Small intestine (tissue), 7 donors: ENCODE measurements around the gene ADORA2A. TPM values are rescaled to one million over a fixed set of nuclear protein-coding genes. Genes with fewer than 3 reads are reported as not detected.

Experiments used
- DNase-seq, 2 donors: peaks; one replicate each; pipeline versions ENCODE4 v3.0.0 to v3.0.0-alpha.2; 2013
- FAIRE-seq: peaks from 2 replicates; lab custom pipeline; 2012; peaks lifted over from hg19 to GRCh38; lab: Jason Lieb, UNC
- H3K27ac ChIP-seq, 3 donors: one replicate each; pipeline ENCODE4 v1.5.1; 2013; ENCODE audit warnings: low read length in 2 of 3, mild to moderate bottlenecking in 2 of 3, control low read depth in 1 of 3, inconsistent platforms in 1 of 3, low read depth in 1 of 3, moderate library complexity in 1 of 3
- H3K27me3 ChIP-seq, 3 donors: one replicate each; pipeline ENCODE4 v1.6.1; 2013; ENCODE audit warnings: low read length in 3 of 3, inconsistent platforms in 1 of 3; ENCODE audit not compliant: control insufficient read depth in 3 of 3, insufficient read depth in 3 of 3
- H3K36me3 ChIP-seq, 3 donors: one replicate each; pipeline ENCODE4 v1.6.1; 2013; ENCODE audit warnings: low read length in 3 of 3, inconsistent platforms in 1 of 3, low read depth in 1 of 3, mild to moderate bottlenecking in 1 of 3, moderate library complexity in 1 of 3; ENCODE audit not compliant: control insufficient read depth in 3 of 3, insufficient read depth in 2 of 3
- H3K4me1 ChIP-seq, 3 donors: one replicate each; pipeline ENCODE4 v1.6.1; 2013; ENCODE audit warnings: low read length in 2 of 3, inconsistent platforms in 1 of 3, low read depth in 1 of 3, mild to moderate bottlenecking in 1 of 3, moderate library complexity in 1 of 3; ENCODE audit not compliant: control insufficient read depth in 3 of 3, insufficient read depth in 2 of 3
- H3K4me3 ChIP-seq, 3 donors: one replicate each; pipeline ENCODE4 v1.5.1; 2013; ENCODE audit warnings: low read length in 3 of 3, control low read depth in 1 of 3, inconsistent platforms in 1 of 3, low read depth in 1 of 3, mild to moderate bottlenecking in 1 of 3, moderate library complexity in 1 of 3
- H3K9me3 ChIP-seq, 2 donors: one replicate each; pipeline ENCODE4 v1.6.1; 2013; ENCODE audit warnings: low read depth in 1 of 2, low read length in 1 of 2; ENCODE audit not compliant: control insufficient read depth in 2 of 2, insufficient read depth in 1 of 2
- WGBS, 3 donors: extraction: QIAGEN DNeasy Blood & Tissue Kit; methylation state at CpG; one replicate each; pipeline ENCODE4 v1.1.7; 2013; 5-methylcytosine and 5-hydroxymethylcytosine counted together
- polyA plus RNA-seq, 4 donors: library from polyadenylated mRNA; stranded (reverse) in 3 of 4; unstranded in 1 of 4; fragments of 200-250 nt in 3 of 4; fragments of 120-200 nt in 1 of 4; gene quantifications; one replicate each; pipeline versions ENCODE4 v1.2.1 to v1.2.3, GENCODE V29; 2013
- donor health status: healthy with polysubstance abuse.
- donor health status: control.
- donor health status: control.
- donor health status: Bipolar disorder and iron deficiency.
- donor health status: healthy.

The ADORA2A gene
- polyA plus RNA-seq, 4 donors, result 0.67 to 9.0 (median 2.5) TPM

DNA sequence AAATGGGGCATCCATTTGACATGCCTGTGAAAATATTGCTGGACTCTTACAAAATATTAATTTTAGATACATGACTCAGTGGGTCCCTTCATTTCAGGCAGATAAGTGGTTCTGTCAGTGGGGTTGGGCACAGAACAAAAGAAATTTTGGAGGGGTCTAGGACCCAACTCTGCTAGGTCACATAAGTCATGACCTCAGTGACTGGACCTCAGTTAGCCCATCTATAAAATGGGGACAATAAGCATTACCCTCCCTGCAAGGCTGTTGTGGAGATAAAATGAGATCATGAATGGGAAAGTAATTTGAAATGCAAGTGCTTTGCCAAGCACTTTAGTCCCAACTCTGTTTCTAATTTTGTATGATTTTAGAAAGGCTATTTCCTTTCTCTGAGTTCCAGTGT lies 23.8 kb downstream of the ADORA2A start:
- H3K4me1 ChIP-seq, result no peaks in the 10 kb centered on the region
- H3K27me3 ChIP-seq, result no peaks in the 10 kb centered on the region
- no peak overlapping the region for H3K4me3 ChIP-seq
- H3K27ac ChIP-seq, result no peak overlapping the region
- peaks cover 0 to 8% (median 0%) of the 10 kb centered on the region in 3 donors for H3K36me3 ChIP-seq
- DNase-seq (no peak), FAIRE-seq (no peak)
- H3K9me3 ChIP-seq, result peaks cover 0 to 4% of the 10 kb centered on the region in 2 donors

DNA sequence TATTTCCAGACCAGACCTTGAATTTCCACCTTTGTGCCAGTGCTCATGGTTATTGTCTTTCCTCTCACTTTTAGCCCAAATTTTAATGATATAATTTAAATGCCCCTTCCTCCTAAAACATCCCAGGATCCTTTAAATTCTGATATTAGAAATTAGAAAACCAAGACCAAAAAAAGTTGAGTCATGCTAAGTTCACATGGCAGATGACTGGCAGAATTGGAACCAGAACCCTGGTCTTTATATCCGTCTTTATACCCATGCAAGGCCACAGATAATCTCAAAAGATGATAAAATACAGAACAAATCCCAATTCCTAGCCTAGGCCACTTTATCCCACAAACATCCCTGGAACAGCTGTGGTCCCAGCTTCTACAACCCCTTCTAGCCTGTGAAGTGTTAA lies 26.5 kb downstream of the ADORA2A start:
- DNase-seq, result no peak
- WGBS, 3 donors, result 76 to 85% (median 83%) methylated on average over 1 of the region's 1 CpG

DNA sequence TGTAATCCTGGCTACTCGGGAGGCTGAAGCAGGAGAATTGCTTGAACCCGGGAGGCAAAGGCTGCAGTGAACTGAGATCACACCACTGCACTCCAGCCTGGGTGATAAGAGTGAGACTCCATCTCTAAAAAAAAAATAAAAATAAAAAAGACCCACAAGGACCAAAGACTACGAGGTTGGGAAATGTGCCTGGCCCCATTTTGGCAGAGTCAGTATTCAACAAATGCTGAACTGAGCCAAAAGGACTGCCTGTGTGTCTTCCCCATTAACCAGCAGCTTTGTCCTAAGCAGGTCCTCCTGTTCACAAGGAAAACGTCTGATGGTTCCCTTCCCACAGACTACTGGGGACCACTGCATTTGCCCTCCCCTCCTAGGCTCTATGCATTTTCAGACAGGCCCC lies 27.6 kb downstream of the ADORA2A start:
- H3K36me3 ChIP-seq, result peaks cover 0 to 8% (median 0%) of the 10 kb centered on the region in 3 donors
- no peak for FAIRE-seq
- peaks cover 0 to 2% (median 0%) of the 10 kb centered on the region in 3 donors for H3K4me1 ChIP-seq
- DNase-seq, result no peak
- no peaks in the 10 kb centered on the region for H3K27me3 ChIP-seq
- H3K9me3 ChIP-seq, result peaks cover 0 to 4% of the 10 kb centered on the region in 2 donors
- 74 to 87% (median 86%) methylated on average over 4 of the region's 4 CpGs for WGBS, 3 donors
- no peak overlapping the region for H3K27ac ChIP-seq
- H3K4me3 ChIP-seq, result no peak overlapping the region

More for the DNA sequence above, 26.5 kb downstream of the ADORA2A start:
- Histone ChIP-seq H3K36me3 (peaks cover 0 to 9% (median 0%) of the 10 kb centered on the region in 3 donors), H3K4me3 (no peak overlapping the region), H3K27ac (no peak overlapping the region), H3K9me3 (peaks cover 0 to 4% of the 10 kb centered on the region in 2 donors), H3K4me1 (no peaks in the 10 kb centered on the region), H3K27me3 (no peaks in the 10 kb centered on the region)
- no peak for FAIRE-seq

DNA sequence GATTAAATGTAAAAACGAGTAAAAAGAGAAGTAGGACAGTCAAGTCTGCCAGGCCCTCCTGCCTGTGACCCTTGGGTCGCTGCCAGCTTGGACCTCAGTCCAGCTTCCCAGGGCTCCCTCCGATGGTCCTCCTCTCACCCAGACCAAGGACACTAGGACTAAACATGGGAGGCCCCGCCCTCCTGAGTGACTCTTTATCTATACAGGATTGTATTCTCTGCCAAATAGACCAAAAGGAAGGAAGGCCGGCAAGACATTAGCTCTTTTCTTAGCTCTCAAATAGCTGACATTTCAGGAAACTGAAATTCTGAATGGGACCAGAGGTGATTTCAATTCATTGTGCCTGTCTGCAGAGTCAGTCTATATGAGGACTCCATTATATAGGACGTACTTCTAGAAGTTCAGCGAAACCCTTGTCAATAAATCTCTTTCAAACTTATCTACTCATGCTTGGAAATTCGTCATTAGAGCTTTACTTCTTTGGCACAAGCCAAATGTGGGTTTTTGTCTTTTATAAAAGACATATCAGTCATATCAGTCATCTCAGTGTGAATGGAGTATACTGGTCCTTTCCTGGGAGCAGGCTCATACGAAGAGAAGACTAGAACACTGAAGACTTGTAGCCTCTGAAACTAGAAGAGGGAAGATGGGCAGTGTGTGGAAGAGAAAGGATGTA lies 28.5 kb downstream of the ADORA2A start:
- DNase-seq (no peak), FAIRE-seq (no peak)
- Histone ChIP-seq H3K36me3 (peaks cover 0 to 8% (median 0%) of the 10 kb centered on the region in 3 donors), H3K4me3 (no peak overlapping the region), H3K27ac (no peak overlapping the region), H3K9me3 (peaks cover 0 to 4% of the 10 kb centered on the region in 2 donors), H3K4me1 (peaks cover 0 to 8% (median 0%) of the 10 kb centered on the region in 3 donors), H3K27me3 (no peaks in the 10 kb centered on the region)
- WGBS, 3 donors, result 55 to 70% (median 63%) methylated on average over 9 of the region's 9 CpGs

DNA sequence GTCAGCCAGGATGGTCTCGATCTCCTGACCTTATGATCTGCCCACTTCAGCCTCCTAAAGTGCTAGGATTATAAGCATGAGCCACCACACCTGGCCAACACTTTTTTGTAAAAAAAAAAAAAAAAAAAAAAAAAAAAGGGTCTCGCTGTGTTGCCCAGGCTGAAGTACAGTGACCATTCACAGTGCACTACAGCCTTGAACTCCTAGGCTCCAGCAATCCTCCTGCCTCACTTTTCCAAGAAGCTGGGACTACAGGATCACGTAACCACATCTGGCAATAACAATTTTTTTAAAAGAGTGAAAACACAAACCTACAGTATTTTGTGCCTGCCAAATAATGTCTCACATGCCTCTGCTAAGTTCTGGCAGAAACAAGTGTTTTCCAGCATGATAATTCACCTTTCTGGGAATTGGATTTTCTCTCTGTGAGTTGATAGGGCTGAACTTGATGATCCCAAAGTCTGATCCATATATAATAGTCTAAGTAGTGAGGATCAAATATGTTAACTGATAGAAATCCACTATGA lies 30.6 kb downstream of the ADORA2A start:
- FAIRE-seq, result no peak
- WGBS, 3 donors, result 92 to 98% (median 96%) methylated on average over 3 of the region's 3 CpGs
- no peak overlapping the region for H3K4me3 ChIP-seq
- H3K27ac ChIP-seq, result no peak overlapping the region
- H3K27me3 ChIP-seq, result no peaks in the 10 kb centered on the region
- H3K4me1 ChIP-seq, result peaks cover 0 to 15% (median 0%) of the 10 kb centered on the region in 3 donors
- DNase-seq, result no peak
- no peaks in the 10 kb centered on the region for H3K9me3 ChIP-seq
- peaks cover 0 to 5% (median 0%) of the 10 kb centered on the region in 3 donors for H3K36me3 ChIP-seq

DNA sequence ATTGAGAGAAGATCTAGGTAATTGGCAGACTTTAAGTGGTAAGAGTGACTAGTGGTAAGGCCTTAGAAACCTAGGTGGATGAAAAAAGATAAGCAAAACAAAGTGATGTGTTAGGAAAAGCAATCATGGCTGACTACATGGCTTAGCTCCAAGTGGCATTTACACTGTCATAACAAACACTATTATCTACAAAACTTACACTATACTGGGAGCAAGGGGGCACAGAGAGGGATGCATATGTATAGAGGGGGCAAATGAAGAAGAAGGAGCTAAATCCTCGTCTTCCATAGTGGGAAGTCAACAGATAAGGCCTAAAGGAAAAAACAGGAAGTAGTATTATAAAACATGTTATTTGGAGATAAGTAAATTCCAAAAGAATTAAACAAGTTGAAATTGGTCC lies 32.5 kb downstream of the ADORA2A start:
- H3K9me3 ChIP-seq, result no peaks in the 10 kb centered on the region
- no peak overlapping the region for H3K4me3 ChIP-seq
- peak overlapping the region in 1 of 3 donors; percentile 85 for H3K27ac ChIP-seq
- 70 to 85% (median 76%) methylated on average over 1 of the region's 1 CpG for WGBS, 3 donors
- DNase-seq (no peak), FAIRE-seq (no peak)
- H3K27me3 ChIP-seq, result no peaks in the 10 kb centered on the region
- H3K36me3 ChIP-seq, result peaks cover 0 to 5% (median 0%) of the 10 kb centered on the region in 3 donors
- peaks cover 0 to 20% (median 0%) of the 10 kb centered on the region in 3 donors for H3K4me1 ChIP-seq

DNA sequence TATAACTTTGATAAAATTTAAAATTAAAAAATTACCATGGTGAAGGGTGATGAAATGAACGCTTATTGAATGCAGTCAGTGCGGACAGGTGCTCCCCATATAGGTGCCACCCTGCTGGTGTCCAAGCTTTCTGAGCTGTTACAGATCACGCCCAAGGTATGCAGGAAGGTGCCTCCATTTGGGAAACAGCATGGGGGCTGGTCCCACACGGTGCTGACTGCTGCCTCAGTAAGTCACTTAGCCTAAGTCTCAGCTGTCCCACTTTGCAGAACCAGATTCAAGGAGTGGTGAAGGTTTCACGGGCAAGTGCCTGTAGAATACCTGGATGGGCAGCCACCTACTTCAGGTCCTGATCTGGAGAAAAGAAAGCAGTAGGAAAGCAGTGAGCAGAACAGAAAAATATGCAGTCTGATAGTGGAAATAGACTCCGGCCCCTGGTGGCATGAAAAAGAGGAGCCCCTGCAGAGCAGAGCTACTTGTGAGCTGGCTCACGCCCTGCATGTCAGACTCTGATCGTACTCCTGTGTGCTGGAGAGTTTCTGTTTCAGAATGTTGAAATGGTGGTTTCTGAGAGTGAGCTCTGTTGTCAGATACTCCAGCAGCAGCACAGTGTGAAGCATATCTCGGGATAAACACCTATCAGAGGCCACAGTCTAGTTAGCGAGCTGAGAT lies 33.2 kb downstream of the ADORA2A start:
- Histone ChIP-seq H3K27me3 (no peaks in the 10 kb centered on the region), H3K4me1 (peaks cover 0 to 23% (median 0%) of the 10 kb centered on the region in 3 donors), H3K4me3 (no peak overlapping the region), H3K27ac (peak overlapping the region in 2 of 3 donors; percentile 4 to 85), H3K9me3 (no peaks in the 10 kb centered on the region), H3K36me3 (peaks cover 0 to 2% (median 0%) of the 10 kb centered on the region in 3 donors)
- FAIRE-seq, result no peak
- WGBS, 3 donors, result 40 to 56% (median 44%) methylated on average over 10 of the region's 10 CpGs
- peak; percentile 26 to 72 for DNase-seq

DNA sequence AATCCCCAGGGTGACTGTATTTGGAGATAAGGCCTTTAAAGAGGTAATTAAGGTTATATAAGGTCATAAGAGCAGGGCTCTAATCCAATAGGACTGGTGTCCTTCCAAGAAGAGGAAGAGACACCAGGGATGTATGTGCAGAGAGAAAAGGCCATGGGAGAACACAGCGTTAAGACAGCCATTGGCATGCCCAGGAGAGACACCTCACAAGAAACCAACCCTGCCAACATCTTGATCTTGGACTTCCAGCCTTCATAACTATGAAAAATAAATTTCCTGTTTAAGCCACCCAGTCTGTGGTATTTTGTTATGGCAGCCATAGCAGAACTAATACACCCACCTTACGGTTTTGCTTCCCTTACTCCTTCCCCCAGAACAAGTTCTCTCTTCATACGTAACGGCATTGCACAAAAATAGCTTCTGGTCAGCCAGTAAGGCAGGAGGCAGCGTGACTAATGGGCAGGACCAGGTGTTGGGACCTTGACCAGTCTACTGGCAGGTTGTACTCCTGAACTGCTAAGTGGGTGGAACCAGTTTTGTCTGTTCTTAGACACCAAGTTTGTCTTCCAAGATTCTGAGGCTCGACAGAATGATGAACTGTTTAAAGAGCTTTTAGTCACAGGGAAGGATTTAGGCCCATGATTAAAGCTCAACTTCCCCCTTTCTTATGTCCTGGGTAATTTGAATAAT lies 35.8 kb downstream of the ADORA2A start:
- Histone ChIP-seq H3K27ac (peak overlapping the region in 1 of 3 donors; percentile 52), H3K9me3 (no peaks in the 10 kb centered on the region), H3K27me3 (no peaks in the 10 kb centered on the region), H3K4me1 (peaks cover 0 to 27% (median 5%) of the 10 kb centered on the region in 3 donors), H3K36me3 (peaks cover 0 to 9% (median 0%) of the 10 kb centered on the region in 3 donors), H3K4me3 (no peak overlapping the region)
- FAIRE-seq (no peak), DNase-seq (peak; percentile 50 to 62)
- 78 to 79% (median 78%) methylated on average over 6 of the region's 6 CpGs for WGBS, 3 donors
